Lower leg skin (tissue), 3 donors: ENCODE results near the gene AGAP3.

ENCODE experiments used
- POLR2A ChIP-seq, 2 donors: fragments of 450-650 bp; IDR thresholded peaks; one replicate each; pipeline ENCODE4 v1.6.1; 2016 to 2017; ENCODE audit warnings: antibody characterized with exemption in 2 of 2, mild to moderate bottlenecking in 1 of 2, moderate library complexity in 1 of 2
- TF ChIP-seq, protein P1 (sequence below), 3 donors: fragments of 450-650 bp; IDR thresholded peaks; one replicate each; pipeline ENCODE4 v1.5.1; 2016; ENCODE audit warnings: antibody characterized with exemption in 3 of 3, mild to moderate bottlenecking in 3 of 3, moderate library complexity in 2 of 3

DNA sequence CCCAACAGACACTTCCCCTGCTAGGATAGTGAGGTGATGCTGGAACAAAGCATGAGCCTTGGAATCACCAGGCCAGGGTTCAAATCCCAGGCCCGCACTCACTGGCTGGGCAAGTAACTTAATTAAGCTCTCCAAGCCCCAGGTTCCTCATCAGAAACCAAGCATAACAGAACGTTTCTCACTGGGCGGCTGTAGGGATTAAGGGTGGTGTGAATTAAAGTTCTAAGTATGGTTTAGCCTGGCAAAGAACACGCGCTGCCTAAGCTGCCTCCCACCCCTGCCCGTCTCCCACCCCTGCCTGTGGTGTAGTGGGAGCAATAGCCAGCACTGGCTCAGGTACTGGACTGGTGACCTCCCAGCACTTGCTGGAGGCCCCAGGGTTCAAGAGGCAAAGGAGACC, 21.3 kb upstream of the AGAP3 start:
- TF ChIP-seq, protein P1, sequence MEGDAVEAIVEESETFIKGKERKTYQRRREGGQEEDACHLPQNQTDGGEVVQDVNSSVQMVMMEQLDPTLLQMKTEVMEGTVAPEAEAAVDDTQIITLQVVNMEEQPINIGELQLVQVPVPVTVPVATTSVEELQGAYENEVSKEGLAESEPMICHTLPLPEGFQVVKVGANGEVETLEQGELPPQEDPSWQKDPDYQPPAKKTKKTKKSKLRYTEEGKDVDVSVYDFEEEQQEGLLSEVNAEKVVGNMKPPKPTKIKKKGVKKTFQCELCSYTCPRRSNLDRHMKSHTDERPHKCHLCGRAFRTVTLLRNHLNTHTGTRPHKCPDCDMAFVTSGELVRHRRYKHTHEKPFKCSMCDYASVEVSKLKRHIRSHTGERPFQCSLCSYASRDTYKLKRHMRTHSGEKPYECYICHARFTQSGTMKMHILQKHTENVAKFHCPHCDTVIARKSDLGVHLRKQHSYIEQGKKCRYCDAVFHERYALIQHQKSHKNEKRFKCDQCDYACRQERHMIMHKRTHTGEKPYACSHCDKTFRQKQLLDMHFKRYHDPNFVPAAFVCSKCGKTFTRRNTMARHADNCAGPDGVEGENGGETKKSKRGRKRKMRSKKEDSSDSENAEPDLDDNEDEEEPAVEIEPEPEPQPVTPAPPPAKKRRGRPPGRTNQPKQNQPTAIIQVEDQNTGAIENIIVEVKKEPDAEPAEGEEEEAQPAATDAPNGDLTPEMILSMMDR (IDR thresholded peaks at IDR 0.05): no peak
- TF ChIP-seq POLR2A (IDR thresholded peaks at IDR 0.05): no peak
